ENCODE results near the gene UTP14C.
"Not testable (repeated sequence)": the region's sequence is repeated elsewhere in the genome, so short reads cannot be mapped to it uniquely, and the experiment has no call there.

Gene UTP14C

GRCh38 chr13:51981355-51981754 is 43.1 kb upstream of the UTP14C start:
- DNase-seq (ENCODE audit: low spot score), result no peak
- in situ Hi-C loops (cut with MboI; ENCODE audit: low sequenced_read_pairs, unreplicated experiment), result no loop called here
- no peak for TF ChIP-seq CTCF (IDR thresholded peaks at IDR 0.05; ENCODE audit: borderline replicate concordance, control extremely low read depth, extremely low read depth, insufficient read depth, missing control alignments)

GRCh38 chr13:51983292-51983691 is 41.2 kb upstream of the UTP14C start:
- in situ Hi-C loops (cut with MboI; ENCODE audit: low sequenced_read_pairs, unreplicated experiment); DNase-seq (ENCODE audit: low spot score): not testable (repeated sequence)

- DNase-seq (ENCODE audit: low spot score); in situ Hi-C loops (cut with MboI; ENCODE audit: low sequenced_read_pairs, unreplicated experiment): not testable (repeated sequence)
Measured at GRCh38 chr13:51984904-51985303, 39.6 kb upstream of the UTP14C start.

GRCh38 chr13:51988988-51989618 is 35.4 kb upstream of the UTP14C start:
- in situ Hi-C loops (cut with MboI; ENCODE audit: low sequenced_read_pairs, unreplicated experiment), result no loop called here
- no peak for DNase-seq (ENCODE audit: low spot score)
- no peak for TF ChIP-seq CTCF (IDR thresholded peaks at IDR 0.05; ENCODE audit: borderline replicate concordance, control extremely low read depth, extremely low read depth, insufficient read depth, missing control alignments)

DNA sequence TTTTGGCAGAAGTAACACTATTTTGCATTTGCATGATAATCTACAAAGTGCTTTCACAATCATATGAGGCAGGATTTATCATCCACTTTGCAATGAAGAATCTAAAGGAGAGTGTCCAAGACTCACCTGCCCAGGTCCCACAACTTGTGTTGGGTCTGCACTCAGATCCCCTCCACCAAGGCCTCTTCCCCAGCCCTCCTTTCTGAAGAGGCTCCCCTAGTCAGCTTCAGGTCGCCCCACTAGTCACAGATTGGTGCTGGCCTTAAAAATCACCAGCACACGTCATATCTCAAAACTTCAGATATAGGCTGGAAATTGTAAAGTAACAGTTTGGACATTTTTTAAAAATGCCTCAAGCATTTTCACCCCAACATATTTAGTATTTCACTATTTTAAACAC is 30.8 kb upstream of the UTP14C start:
- in situ Hi-C loops (cut with MboI; ENCODE audit: low sequenced_read_pairs, unreplicated experiment), result no loop called here
- DNase-seq (ENCODE audit: low spot score), result no peak
- no peak for TF ChIP-seq CTCF (IDR thresholded peaks at IDR 0.05; ENCODE audit: borderline replicate concordance, control extremely low read depth, extremely low read depth, insufficient read depth, missing control alignments)

- in situ Hi-C loops (cut with MboI; ENCODE audit: low sequenced_read_pairs, unreplicated experiment), result no loop called here
- no peak for TF ChIP-seq CTCF (IDR thresholded peaks at IDR 0.05; ENCODE audit: borderline replicate concordance, control extremely low read depth, extremely low read depth, insufficient read depth, missing control alignments)
- no peak for DNase-seq (ENCODE audit: low spot score)
Measured at GRCh38 chr13:51995677-51996551, 28.6 kb upstream of the UTP14C start.

- in situ Hi-C loops (cut with MboI; ENCODE audit: low sequenced_read_pairs, unreplicated experiment), result no loop called here
- no peak for DNase-seq (ENCODE audit: low spot score)
- no peak for TF ChIP-seq CTCF (IDR thresholded peaks at IDR 0.05; ENCODE audit: borderline replicate concordance, control extremely low read depth, extremely low read depth, insufficient read depth, missing control alignments)
Measured at GRCh38 chr13:51996641-51997040, 27.9 kb upstream of the UTP14C start.
